Effector memory CD4-positive, alpha-beta T cell (primary cell): ENCODE data around the gene CERS6.

Experiments
- DNase-seq, 3 donors: peaks; one replicate each; pipeline ENCODE4 v3.0.0-alpha.2; 2020
- H3K27ac ChIP-seq: 2 replicates; pipeline ENCODE4 v1.7.0; 2013; ENCODE audit warnings: mild to moderate bottlenecking, low read length, moderate library complexity; ENCODE audit not compliant: insufficient read depth, poor library complexity, severe bottlenecking
- H3K27me3 ChIP-seq: replicated peaks from 2 replicates; pipeline ENCODE4 v1.7.0; 2013; ENCODE audit warnings: mild to moderate bottlenecking, low read length; ENCODE audit not compliant: insufficient read depth, control insufficient read depth, poor library complexity, severe bottlenecking
- H3K36me3 ChIP-seq: 2 replicates; pipeline ENCODE4 v1.7.0; 2013; ENCODE audit warnings: mild to moderate bottlenecking, low read length, moderate library complexity; ENCODE audit not compliant: control insufficient read depth, insufficient read depth
- H3K4me1 ChIP-seq: 2 replicates; pipeline ENCODE4 v1.7.0; 2013; ENCODE audit warnings: low read length, mild to moderate bottlenecking; ENCODE audit not compliant: control insufficient read depth, insufficient read depth, poor library complexity, severe bottlenecking
- H3K4me3 ChIP-seq: 2 replicates; pipeline ENCODE4 v1.7.0; 2013; ENCODE audit warnings: low read length, low read depth, mild to moderate bottlenecking; ENCODE audit not compliant: insufficient read depth, poor library complexity, severe bottlenecking
- H3K9me3 ChIP-seq: 2 replicates; pipeline ENCODE4 v1.7.0; 2013; ENCODE audit warnings: mild to moderate bottlenecking, low read length, moderate library complexity; ENCODE audit not compliant: control insufficient read depth

CERS6 gene

DNA sequence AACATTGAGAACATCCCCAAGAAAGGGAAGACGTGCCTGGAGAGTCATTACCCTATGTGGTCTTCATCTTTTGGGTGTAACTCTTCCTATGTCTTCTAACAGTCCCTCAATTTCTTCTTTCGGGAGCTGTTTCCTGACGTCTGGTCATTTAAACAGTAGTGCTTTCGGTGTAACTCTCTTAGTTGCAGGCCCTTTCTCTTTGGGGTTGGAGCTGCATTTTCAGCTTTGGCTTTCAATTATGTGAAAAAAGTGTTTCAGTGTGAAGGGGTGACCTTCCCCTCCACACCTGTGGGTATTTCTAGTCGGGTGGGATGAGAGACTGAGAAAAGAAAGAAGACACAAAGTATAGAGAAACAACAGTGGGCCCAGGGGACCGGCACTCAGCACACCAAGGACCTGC is 105.9 kb downstream of the CERS6 start:
- Histone ChIP-seq H3K4me3 (no peak overlapping the region), H3K36me3 (no peaks in the 10 kb centered on the region), H3K9me3 (no peaks in the 10 kb centered on the region), H3K4me1 (no peaks in the 10 kb centered on the region), H3K27ac (no peak overlapping the region), H3K27me3 (no peaks in the 10 kb centered on the region)
- DNase-seq: no peak

DNA sequence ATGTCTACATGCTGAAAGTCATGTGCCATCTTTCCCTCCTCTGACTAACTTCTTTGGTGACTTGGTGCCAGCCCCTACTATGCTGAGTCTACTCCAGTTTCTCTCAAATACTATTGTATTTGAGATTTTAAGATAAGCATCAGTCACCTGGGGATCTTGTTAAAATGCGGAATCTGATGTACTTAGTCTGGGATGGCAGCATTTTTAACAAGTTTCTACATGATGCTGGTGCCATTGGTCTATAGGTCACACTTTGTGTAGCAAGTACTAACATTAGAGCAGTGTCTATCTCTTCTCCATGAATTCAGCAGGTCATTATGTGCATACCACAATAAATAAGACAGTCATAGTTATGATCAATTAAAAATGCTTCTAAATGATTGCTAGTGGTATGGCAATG is 106.9 kb downstream of the CERS6 start:
- Histone ChIP-seq H3K4me3 (no peak overlapping the region), H3K9me3 (no peaks in the 10 kb centered on the region), H3K27me3 (no peaks in the 10 kb centered on the region), H3K27ac (no peak overlapping the region), H3K36me3 (no peaks in the 10 kb centered on the region), H3K4me1 (no peaks in the 10 kb centered on the region)
- no peak for DNase-seq

DNA sequence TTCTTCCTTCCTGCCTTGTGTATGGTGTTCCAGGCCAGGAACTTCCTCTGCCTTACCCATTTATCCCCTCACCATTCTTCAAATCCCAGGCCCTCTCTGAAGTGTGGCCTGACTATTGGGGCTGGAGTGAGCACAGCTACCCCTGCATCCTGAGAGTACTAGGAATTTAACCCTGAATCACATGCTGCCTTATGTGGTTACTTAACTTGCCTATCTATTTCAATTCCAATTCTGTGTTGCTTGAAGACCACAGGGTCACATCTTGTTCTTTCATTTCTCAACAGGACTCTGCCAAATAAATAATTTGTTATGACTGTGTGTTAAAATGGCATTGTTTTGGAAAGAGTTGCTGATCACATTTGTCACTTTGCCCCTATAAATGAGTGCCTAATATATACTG is 108.6 kb downstream of the CERS6 start:
- no peak for DNase-seq
- no peaks in the 10 kb centered on the region for H3K27me3 ChIP-seq
- H3K36me3 ChIP-seq: no peaks in the 10 kb centered on the region
- H3K9me3 ChIP-seq: no peaks in the 10 kb centered on the region
- no peak overlapping the region for H3K27ac ChIP-seq
- no peaks in the 10 kb centered on the region for H3K4me1 ChIP-seq
- H3K4me3 ChIP-seq: no peak overlapping the region

DNA sequence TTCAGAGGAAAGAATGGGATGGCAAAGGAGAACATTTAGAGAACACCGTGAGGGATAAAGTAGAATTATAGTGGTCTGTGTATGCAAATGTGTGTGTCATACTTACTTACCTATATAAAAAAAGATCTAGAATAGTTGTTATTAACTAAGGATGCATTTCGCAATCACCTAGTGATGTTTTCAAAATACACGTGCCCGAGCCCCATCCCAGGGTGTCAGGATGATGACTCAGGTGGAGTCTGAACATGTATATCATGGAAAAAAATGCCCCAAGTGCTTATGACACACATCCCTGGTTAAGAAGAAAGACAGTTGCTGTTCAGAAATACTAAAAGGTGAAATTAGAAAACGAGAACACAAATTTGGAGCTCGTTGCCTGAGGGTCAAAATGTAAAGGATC is 109.0 kb downstream of the CERS6 start:
- Histone ChIP-seq H3K27ac (no peak overlapping the region), H3K4me3 (no peak overlapping the region), H3K36me3 (no peaks in the 10 kb centered on the region), H3K27me3 (no peaks in the 10 kb centered on the region), H3K9me3 (no peaks in the 10 kb centered on the region), H3K4me1 (no peaks in the 10 kb centered on the region)
- DNase-seq: no peak

DNA sequence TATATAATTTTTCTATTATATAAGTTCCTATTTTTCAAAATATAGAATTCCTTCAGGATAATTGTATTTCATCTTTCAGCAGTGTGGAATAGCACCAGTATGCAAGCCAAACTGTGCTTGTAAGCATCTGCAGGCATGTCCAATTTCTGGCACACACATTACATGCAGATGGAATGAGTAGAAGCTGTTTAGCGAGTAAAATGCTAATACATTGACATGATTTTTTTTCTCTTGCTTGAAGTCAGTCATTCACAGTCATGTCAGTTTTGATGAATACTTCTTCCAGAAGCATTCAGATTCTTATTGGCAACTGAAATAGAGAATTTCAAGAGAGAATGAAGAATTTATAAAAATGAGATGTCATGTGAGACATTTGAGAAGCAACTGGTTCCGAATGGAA is 109.4 kb downstream of the CERS6 start:
- H3K27me3 ChIP-seq: no peaks in the 10 kb centered on the region
- H3K4me1 ChIP-seq: no peaks in the 10 kb centered on the region
- H3K36me3 ChIP-seq: no peaks in the 10 kb centered on the region
- no peak overlapping the region for H3K27ac ChIP-seq
- no peak overlapping the region for H3K4me3 ChIP-seq
- DNase-seq: no peak
- no peaks in the 10 kb centered on the region for H3K9me3 ChIP-seq

DNA sequence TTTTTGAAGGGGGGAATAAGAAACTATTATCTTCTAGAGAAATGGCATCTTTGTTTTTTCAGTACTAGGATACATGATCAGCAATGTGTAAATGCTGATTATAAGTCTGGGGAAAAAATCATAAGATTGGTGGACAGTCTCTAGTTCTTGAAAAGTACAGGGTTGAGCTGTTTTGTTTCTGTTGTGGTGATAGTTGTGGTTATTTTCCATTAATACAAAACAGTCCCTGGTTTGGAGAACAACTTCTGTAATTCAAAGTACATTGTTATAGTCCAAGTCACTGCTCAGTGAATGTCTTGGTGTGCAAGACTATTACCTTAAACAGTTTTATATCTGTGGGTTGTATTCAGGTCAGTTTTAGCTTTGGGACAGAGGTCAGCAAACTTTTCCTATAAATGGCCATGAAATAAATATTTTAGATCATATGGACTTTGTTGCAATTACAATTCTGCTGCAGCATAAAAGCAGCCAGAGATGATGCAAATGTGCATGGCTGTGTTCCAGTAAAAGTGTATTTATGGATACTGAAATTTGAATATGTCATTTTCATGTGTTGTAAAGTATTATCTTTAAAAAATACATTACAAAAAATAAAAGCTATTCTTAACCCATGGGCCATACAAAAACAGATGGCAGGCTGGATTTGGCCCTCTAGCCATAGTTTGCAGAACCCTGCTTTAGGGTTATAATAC is 111.0 kb downstream of the CERS6 start:
- H3K27ac ChIP-seq: no peak overlapping the region
- H3K36me3 ChIP-seq: no peaks in the 10 kb centered on the region
- no peaks in the 10 kb centered on the region for H3K9me3 ChIP-seq
- DNase-seq: no peak
- no peaks in the 10 kb centered on the region for H3K27me3 ChIP-seq
- no peak overlapping the region for H3K4me3 ChIP-seq
- no peaks in the 10 kb centered on the region for H3K4me1 ChIP-seq

DNA sequence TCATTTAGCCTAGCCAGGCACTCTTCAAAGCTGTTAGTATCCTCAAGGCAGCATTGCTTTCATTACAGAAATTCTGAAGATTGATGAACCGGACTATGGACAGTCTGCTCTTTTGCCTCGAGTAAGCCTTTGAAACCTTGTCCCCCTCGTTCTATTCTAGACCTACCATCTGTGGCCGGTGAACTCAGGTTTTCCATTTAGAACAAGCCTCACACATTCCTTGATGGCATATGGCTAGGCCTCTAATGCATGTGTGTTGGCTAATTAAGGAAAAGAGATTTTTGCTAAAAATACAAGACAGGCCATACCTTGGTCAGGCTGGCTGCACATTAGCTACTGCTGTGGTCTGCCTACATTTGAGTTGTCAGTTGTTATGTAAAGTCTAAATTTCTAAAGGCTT is 111.8 kb downstream of the CERS6 start:
- H3K4me3 ChIP-seq: no peak overlapping the region
- DNase-seq: no peak
- no peak overlapping the region for H3K27ac ChIP-seq
- no peaks in the 10 kb centered on the region for H3K9me3 ChIP-seq
- no peaks in the 10 kb centered on the region for H3K4me1 ChIP-seq
- H3K27me3 ChIP-seq: no peaks in the 10 kb centered on the region
- H3K36me3 ChIP-seq: no peaks in the 10 kb centered on the region

DNA sequence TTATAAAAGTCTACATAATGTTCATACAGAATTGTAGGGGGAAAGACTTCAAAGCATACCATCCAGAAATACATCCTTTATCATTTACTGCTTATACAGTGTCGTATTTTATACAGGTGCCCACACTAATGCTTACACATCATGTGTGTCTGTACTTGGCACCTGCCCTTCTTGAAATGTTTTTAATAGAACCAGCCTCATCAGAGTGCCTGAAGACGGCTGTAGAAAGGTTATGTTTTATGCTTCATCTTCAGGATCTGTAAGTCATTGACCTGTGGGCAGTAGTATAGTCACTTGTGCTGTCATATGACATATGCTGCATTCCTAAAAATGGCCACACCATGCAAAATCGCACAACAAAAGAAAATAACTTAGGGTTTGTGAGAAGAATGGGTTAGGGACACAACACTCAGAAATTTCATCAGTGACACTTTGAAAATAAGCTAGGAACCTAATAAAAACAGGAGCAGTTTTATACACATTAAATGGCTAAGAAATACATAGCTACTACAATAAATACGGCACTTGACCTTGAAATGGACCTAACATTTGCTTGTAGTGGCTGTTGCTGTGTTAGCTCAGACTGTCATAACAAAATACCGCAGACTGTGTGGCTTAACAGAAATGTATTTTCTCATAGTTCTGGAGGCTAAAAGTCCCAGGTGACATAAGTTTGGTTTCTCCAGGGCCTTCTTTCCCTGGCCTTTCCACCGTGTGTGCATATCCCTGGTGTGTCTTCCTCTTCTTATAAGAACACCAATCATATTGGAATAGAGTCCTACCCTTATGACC is 112.6 kb downstream of the CERS6 start:
- Histone ChIP-seq H3K27me3 (no peaks in the 10 kb centered on the region), H3K4me1 (no peaks in the 10 kb centered on the region), H3K4me3 (no peak overlapping the region), H3K9me3 (no peaks in the 10 kb centered on the region), H3K27ac (no peak overlapping the region), H3K36me3 (no peaks in the 10 kb centered on the region)
- DNase-seq: no peak

DNA sequence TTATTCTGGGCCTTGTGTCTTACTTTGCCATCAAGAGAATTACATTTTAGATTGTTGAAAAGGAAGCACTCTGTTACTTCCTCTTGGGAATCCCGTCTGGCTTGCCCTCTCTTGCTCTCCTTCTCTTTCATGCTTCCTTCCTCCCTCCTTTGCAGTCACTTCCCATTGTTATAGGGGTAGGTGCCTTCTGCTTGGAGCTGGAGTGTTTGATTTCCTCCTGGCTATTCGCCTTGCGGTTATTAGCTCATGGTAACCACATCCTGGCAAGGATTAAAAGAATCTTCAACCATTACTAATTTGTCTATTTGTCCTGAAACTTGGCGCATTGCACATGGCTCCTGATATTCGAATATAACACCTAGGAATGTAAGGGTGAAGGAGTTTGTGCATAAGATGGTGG is 115.0 kb downstream of the CERS6 start:
- DNase-seq: no peak
- no peaks in the 10 kb centered on the region for H3K4me1 ChIP-seq
- no peaks in the 10 kb centered on the region for H3K36me3 ChIP-seq
- no peaks in the 10 kb centered on the region for H3K9me3 ChIP-seq
- H3K27me3 ChIP-seq: no peaks in the 10 kb centered on the region
- no peak overlapping the region for H3K27ac ChIP-seq
- no peak overlapping the region for H3K4me3 ChIP-seq

DNA sequence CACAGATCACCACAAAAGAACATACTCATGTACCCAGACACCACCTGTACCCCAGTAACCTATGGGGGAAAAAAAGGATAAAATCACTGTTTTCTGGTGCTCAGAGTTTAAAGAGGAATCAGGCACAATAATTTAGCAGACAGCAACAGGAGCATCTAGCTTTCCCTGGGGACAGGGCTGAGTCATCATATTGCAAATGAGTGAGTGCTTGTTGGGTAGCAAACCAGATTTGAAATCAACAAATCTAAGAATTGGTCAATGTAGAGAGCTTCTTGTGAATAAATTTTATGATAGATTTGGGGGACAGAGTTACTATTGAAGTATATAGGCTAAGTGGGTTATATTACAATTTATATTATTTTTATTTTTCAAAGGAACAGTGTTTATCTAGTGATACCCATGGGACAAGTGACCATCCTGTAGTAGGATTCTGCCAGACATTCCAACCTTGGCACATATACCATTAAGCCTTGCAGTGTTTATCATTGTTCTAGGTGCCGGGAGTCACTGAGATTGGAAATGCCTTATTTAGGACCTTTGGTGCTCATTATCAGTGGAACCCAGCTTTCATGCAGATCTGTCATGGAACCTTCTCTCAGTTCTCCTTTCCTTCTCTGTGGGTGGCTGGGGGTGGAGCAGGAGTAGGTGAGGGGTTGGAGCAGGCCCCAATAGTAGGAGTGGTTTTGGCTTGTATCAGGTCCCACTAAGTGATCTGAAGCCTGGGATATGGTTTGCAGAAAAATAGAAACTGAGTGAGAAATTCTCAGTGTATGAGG is 117.2 kb downstream of the CERS6 start:
- Histone ChIP-seq H3K27me3 (no peaks in the 10 kb centered on the region), H3K9me3 (no peaks in the 10 kb centered on the region), H3K27ac (no peak overlapping the region), H3K4me1 (no peaks in the 10 kb centered on the region), H3K4me3 (no peak overlapping the region), H3K36me3 (no peaks in the 10 kb centered on the region)
- no peak for DNase-seq
